Adipose tissue (tissue), 3 donors: ENCODE results near the gene SMURF1. TPM values are rescaled to one million over a fixed set of nuclear protein-coding genes. Genes with fewer than 3 reads are reported as not detected.

Experiments used
- H3K27ac ChIP-seq: one replicate; pipeline ENCODE4 v1.5.1; 2013; ENCODE audit warnings: low read depth, low read length
- WGBS, 3 donors: extraction: QIAGEN DNeasy Blood & Tissue Kit; methylation state at CpG; one replicate each; pipeline ENCODE4 v1.1.7; 2013; 5-methylcytosine and 5-hydroxymethylcytosine counted together
- polyA plus RNA-seq, 3 donors: library from polyadenylated mRNA; stranded (reverse); fragments of 200-250 nt; gene quantifications; one replicate each; pipeline ENCODE4 v1.2.3, GENCODE V29; 2013
- donor health status: healthy with polysubstance abuse.
- donor health status: Bipolar disorder and iron deficiency.
- donor health status: healthy.

Gene SMURF1
- polyA plus RNA-seq, 3 donors = 9.7 to 13.9 (median 10.3) TPM

DNA sequence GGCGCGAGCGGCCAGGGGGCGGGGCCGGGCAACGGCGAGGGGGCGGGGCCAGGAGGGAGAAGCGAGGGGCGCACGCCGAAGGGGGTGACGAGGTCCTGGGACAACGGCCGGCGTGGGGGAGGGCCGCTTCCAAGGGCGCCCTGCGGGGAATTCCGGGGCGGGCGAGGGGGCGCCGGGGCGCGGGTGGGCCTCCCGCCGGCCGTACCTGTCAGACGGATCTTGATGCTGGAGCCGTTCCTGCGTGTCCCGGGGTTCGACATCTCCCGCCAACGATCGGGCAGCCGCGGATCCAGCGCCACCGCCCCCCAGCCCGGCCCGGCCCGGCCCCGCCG lies 421 bp downstream of the SMURF1 start:
- WGBS, 3 donors = 0 to 1% (median 1%) methylated on average over 2 to 45 of the region's 46 CpGs
- H3K27ac ChIP-seq = peak overlapping the region; percentile 96

- peak overlapping the region; percentile 64 for H3K27ac ChIP-seq
- 11 to 15% (median 13%) methylated on average over 28 to 33 of the region's 33 CpGs for WGBS, 3 donors
Measured at GRCh38 chr7:99142727-99143520, 984 bp downstream of the SMURF1 start.

DNA sequence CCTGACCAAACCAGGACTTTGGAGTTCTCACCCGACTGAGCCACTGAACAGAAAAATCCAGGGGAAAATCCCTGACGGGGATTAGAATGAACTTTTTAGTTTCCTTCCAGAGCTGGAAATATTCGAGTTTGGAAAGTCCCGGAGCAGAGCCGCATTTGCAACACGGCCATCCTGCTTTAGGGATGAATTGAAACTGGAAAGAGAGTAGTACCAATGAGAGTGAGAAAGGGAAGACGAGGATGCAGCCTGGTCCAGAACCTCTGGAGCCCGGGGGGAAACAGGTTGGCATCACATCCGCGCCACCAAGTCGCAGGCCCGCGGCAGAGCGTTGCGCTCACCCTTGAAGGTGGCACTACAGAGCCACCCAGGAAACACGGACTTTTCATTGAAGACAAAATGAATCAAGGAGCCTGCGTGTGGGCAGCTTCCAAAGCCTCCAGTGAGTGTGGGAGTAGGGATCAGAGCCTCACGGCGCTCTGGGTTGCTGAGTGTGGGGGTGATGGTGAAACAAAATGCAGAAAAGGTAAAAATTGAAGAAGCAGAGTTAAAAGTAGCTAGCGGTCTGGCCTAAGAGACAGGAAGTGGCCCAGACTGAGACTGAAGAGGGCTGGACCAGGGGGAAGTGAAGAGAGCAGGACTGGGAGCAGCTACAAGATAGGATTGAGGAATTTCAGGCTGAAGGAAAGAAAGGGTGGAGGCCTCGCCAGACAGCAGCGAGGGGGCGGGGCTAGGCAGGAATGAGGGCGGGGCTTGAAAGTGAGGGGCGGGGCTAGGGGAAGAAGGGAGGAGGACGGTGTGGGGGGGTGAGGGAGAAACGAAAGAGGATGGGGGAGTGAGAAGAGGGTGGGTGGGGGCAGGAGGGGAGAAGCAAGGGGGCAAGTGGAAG lies 1.8 kb downstream of the SMURF1 start:
- WGBS, 3 donors = 18 to 27% (median 23%) methylated on average over 27 of the region's 27 CpGs
- peak overlapping the region; percentile 64 for H3K27ac ChIP-seq

- no peak overlapping the region for H3K27ac ChIP-seq
- 26 to 42% (median 39%) methylated on average over 3 of the region's 3 CpGs for WGBS, 3 donors
Measured at GRCh38 chr7:99141334-99141733, 2.6 kb downstream of the SMURF1 start.

GRCh38 chr7:99140813-99141212 lies 3.1 kb downstream of the SMURF1 start:
- WGBS, 3 donors = 86 to 89% (median 88%) methylated on average over 6 of the region's 6 CpGs
- no peak overlapping the region for H3K27ac ChIP-seq

DNA sequence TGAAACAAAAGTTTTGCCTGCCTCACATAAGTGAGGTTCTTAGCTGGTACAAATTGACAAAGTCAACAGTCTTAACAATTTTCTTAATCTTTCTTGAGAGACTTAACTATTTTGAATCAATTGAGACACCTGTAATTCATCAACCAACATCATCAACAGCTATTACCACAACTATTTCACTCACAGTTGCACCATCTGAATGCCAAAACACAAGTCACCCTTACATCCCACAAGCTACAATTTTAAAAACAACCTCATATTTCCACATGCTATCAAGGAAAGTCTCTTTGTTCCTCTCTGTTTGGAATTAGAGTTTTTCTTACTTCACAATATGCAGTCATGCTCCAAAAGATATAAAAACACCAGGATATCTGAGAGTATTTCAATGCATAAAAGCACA lies 4.9 kb downstream of the SMURF1 start:
- H3K27ac ChIP-seq = no peak overlapping the region

GRCh38 chr7:99137411-99138180 lies 6.3 kb downstream of the SMURF1 start:
- WGBS, 3 donors = 61 to 70% (median 67%) methylated on average over 10 of the region's 10 CpGs
- H3K27ac ChIP-seq = no peak overlapping the region

- 92 to 99% (median 94%) methylated on average over 4 of the region's 4 CpGs for WGBS, 3 donors
- H3K27ac ChIP-seq = no peak overlapping the region
Measured at GRCh38 chr7:99135938-99136337, 8.0 kb downstream of the SMURF1 start.

DNA sequence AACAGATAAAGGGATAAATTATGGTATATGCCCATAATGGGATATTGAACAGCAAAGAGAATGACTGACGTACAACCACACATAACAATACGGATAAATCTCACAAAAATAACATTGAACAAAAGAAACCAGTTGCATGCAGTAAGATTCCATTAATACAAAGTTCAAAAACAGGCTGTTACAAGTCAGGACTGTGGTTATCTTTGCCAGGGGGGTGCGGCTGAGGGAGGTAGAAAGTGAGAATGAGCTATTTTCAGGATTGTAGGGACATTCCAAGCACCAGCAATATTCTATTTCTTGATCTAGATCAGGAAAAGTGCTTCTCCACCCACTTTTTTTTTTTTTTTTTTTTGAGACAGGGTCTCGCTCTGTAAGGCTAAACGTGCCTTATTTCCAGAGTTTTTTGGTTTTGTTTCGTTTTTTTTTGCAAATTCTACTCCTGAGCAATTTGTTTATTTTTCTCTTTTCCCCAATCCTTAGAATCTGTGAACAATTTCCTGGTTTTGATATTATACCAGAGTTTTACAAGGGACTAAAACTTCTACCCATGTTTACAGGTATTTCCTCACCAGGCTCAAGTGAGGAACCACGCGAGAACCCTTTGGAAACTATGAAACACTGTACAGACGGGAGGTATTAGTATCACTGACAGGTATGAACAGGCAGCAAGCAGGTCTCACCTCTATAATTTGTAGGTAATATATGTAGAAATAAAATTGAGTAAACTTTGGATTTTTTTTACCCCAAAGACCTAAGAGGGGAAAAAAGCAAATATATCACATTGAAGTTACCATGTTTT lies 9.9 kb downstream of the SMURF1 start:
- WGBS, 3 donors = 68 to 69% (median 69%) methylated on average over 9 of the region's 9 CpGs
- no peak overlapping the region for H3K27ac ChIP-seq

GRCh38 chr7:99132595-99133321 lies 11.2 kb downstream of the SMURF1 start:
- WGBS, 3 donors = 77 to 83% (median 83%) methylated on average over 8 of the region's 8 CpGs
- no peak overlapping the region for H3K27ac ChIP-seq

DNA sequence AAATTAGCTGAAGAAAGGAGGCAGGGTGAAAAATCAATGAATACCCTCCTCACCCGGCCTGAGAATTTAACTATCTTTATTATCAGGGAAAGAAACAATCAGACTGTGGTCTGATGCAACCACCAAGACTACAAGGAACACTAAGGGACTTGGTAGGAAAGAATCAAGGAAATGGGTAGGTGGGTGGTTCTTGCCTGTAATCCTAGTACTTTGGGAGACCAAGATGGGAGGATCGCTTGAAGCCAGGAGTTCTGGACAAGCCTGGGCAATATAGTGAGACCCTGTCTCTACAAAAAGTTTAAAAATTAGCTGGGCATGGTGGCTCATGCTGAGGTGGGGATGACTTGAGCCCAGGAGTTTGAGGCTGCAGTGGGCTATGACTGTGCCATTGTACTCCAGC lies 12.6 kb downstream of the SMURF1 start:
- 78 to 97% (median 94%) methylated on average over 2 of the region's 2 CpGs for WGBS, 3 donors

DNA sequence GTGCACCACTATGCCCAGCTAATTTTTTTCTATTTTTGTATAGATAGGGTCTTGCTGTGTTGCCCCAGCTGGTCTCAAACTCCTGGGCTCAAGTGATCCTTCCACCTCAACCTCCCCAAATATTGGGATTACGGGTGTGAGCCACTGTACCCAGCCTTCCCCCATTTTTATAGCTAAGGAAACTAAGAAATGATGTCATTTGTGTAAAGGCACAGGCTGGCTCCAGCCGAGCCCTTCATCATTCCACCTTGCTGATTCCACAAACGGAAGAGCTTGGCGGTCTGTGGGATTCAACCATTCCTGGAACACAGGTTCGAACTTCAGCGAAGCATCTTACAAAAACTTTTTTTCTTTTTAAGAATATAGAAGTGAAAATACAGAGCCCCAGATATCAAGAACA lies 14.4 kb downstream of the SMURF1 start:
- WGBS, 3 donors = 94 to 96% (median 96%) methylated on average over 6 of the region's 6 CpGs

More for the DNA sequence above, 12.6 kb downstream of the SMURF1 start:
- no peak overlapping the region for H3K27ac ChIP-seq

GRCh38 chr7:99129001-99129400 lies 14.9 kb downstream of the SMURF1 start:
- H3K27ac ChIP-seq = no peak overlapping the region
- WGBS, 3 donors = 83 to 86% (median 84%) methylated on average over 3 of the region's 3 CpGs

More for the DNA sequence above, 14.4 kb downstream of the SMURF1 start:
- no peak overlapping the region for H3K27ac ChIP-seq

DNA sequence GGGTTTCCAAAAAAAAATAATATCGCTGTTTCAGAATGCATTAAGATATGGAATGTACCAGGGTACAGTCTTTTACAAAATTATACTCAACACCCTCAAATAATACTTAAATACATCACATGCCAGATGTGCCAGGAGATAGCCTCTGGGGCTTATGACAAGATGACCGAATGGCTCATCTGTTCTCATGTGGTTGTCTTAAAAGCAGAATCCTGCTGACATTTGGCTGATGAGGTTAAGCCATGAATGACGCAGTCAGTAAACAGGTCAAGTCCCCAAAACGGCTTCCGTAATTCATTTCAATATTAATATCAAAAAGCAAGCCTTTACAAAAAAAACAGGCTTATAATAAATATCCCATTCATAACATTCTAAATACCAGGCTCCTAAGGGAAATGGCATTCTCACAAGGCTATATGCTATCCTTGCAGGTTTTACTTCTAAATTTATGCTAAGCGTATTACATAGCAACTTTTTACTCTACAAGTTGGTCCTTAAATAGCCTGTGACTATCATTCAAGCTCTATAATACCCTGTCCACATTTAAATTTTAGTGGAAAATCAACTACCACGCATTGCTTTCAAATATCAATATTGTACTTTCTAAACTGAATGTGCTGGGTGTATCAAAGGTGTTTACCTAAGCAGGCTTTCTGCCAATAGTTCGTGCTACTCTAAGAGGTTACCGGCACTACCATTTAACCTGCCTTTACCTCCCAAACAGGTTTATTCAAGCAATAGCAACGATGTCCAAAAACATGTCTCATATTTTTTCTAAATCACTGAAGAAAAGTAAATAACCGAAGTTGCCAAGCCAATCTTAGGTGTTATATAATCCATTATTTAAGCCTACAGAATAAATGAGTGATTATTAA lies 15.6 kb downstream of the SMURF1 start:
- 40 to 83% (median 83%) methylated on average over 11 of the region's 11 CpGs for WGBS, 3 donors
- H3K27ac ChIP-seq = no peak overlapping the region

GRCh38 chr7:99127636-99128035 lies 16.3 kb downstream of the SMURF1 start:
- no peak overlapping the region for H3K27ac ChIP-seq
- 74 to 89% (median 77%) methylated on average over 6 of the region's 6 CpGs for WGBS, 3 donors

DNA sequence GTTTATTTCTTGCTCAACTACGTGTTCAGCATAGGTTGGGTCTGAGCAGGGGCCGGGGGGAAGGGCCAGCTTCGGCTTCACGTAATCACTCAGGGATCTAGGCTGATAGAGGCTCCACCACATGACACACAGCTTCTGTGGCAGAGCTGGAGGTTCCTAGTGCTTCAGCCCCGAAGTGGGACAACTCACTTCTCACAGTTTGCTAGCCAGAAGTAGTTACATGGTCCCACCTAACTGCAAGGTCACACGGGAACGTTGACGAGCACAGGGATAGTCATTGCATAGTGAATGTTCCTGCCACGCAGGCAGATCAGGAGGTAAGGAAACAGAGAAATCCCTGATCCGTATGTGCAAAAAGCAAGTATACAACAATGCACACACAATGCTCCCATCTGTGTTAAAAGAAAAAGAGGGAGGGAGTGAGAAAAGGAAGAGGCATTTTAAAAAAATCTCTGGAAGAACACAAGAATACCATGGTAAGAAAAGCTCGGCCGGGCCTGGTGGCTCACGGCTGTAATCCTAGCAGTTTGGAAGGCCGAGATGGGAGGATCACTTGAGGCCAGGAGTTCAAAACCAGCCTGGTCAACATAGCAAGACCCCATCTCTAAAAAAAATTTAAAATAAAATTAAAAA lies 16.9 kb downstream of the SMURF1 start:
- no peak overlapping the region for H3K27ac ChIP-seq
- 60 to 65% (median 64%) methylated on average over 14 of the region's 14 CpGs for WGBS, 3 donors
